ENCODE results near the gene MRPL55.

MRPL55 gene

GRCh38 chr1:228068359-228068758 lies 40.7 kb downstream of the MRPL55 start:
- DNase-seq (ENCODE audit: low read depth) = no peak

- no peak for DNase-seq (ENCODE audit: low read depth)
These were observed 42.0 kb downstream of the MRPL55 start for GRCh38 chr1:228066891-228067654.

- no peak for DNase-seq (ENCODE audit: low read depth)
These were observed 42.7 kb downstream of the MRPL55 start for GRCh38 chr1:228066416-228066815.

- no peak for DNase-seq (ENCODE audit: low read depth)
These were observed 43.4 kb downstream of the MRPL55 start for GRCh38 chr1:228065543-228066347.

- no peak for DNase-seq (ENCODE audit: low read depth)
These were observed 44.2 kb downstream of the MRPL55 start for GRCh38 chr1:228064741-228065542.

GRCh38 chr1:228064296-228064695 lies 44.8 kb downstream of the MRPL55 start:
- no peak for DNase-seq (ENCODE audit: low read depth)

GRCh38 chr1:228063251-228064191 lies 45.6 kb downstream of the MRPL55 start:
- DNase-seq (ENCODE audit: low read depth) = no peak

GRCh38 chr1:228062812-228063211 lies 46.3 kb downstream of the MRPL55 start:
- no peak for DNase-seq (ENCODE audit: low read depth)

GRCh38 chr1:228062085-228062791 lies 46.9 kb downstream of the MRPL55 start:
- no peak for DNase-seq (ENCODE audit: low read depth)

- no peak for DNase-seq (ENCODE audit: low read depth)
These were observed 47.6 kb downstream of the MRPL55 start for GRCh38 chr1:228061411-228062084.

- no peak for DNase-seq (ENCODE audit: low read depth)
These were observed 48.5 kb downstream of the MRPL55 start for GRCh38 chr1:228060458-228061190.

- DNase-seq (ENCODE audit: low read depth) = no peak
These were observed 49.3 kb downstream of the MRPL55 start for GRCh38 chr1:228059634-228060457.

- DNase-seq (ENCODE audit: low read depth) = no peak
These were observed 50.0 kb downstream of the MRPL55 start for GRCh38 chr1:228058949-228059633.

GRCh38 chr1:228058172-228058948 lies 50.7 kb downstream of the MRPL55 start:
- DNase-seq (ENCODE audit: low read depth) = no peak
